Thymus (tissue), 11 donors: ENCODE measurements around the gene SLC6A16. TPM values are rescaled to one million over a fixed set of nuclear protein-coding genes. Genes with fewer than 3 reads are reported as not detected.

Source experiments
- DNase-seq, 9 donors: peaks; one replicate each; pipeline ENCODE4 v3.0.0-alpha.2; 2013; ENCODE audit warnings: low spot score in 9 of 9, low read depth in 6 of 9, missing footprints in 1 of 9
- H3K27ac ChIP-seq, 2 donors: one replicate each; pipeline ENCODE4 v1.5.1; 2013; ENCODE audit warnings: control low read depth in 1 of 2, low read depth in 1 of 2, low read length in 1 of 2, mild to moderate bottlenecking in 1 of 2, moderate library complexity in 1 of 2
- H3K27me3 ChIP-seq, 2 donors: one replicate each; pipeline ENCODE4 v1.5.1; 2013; ENCODE audit warnings: low read length in 1 of 2; ENCODE audit not compliant: control insufficient read depth in 2 of 2, insufficient read depth in 1 of 2
- H3K36me3 ChIP-seq, 2 donors: one replicate each; pipeline ENCODE4 v1.5.1; 2013; ENCODE audit warnings: low read length in 1 of 2, mild to moderate bottlenecking in 1 of 2, moderate library complexity in 1 of 2; ENCODE audit not compliant: control insufficient read depth in 2 of 2, insufficient read depth in 2 of 2
- H3K4me1 ChIP-seq, 2 donors: one replicate each; pipeline ENCODE4 v1.5.1; 2013; ENCODE audit warnings: low read length in 2 of 2; ENCODE audit not compliant: control insufficient read depth in 2 of 2, insufficient read depth in 2 of 2
- H3K4me3 ChIP-seq, 2 donors: one replicate each; pipeline ENCODE4 v1.5.1; 2013; ENCODE audit warnings: low read length in 2 of 2, control low read depth in 1 of 2, mild to moderate bottlenecking in 1 of 2
- H3K9me3 ChIP-seq, 2 donors: one replicate each; pipeline ENCODE4 v1.5.1; 2013; ENCODE audit warnings: low read length in 1 of 2, mild to moderate bottlenecking in 1 of 2; ENCODE audit not compliant: control insufficient read depth in 2 of 2, insufficient read depth in 1 of 2
- WGBS: extraction: QIAGEN DNeasy Blood & Tissue Kit; methylation state at CpG from one replicate; pipeline ENCODE4 v1.1.7; 2013; 5-methylcytosine and 5-hydroxymethylcytosine counted together
- polyA plus RNA-seq: library from polyadenylated mRNA; stranded (reverse); fragments of 200-250 nt; gene quantifications from one replicate; pipeline ENCODE4 v1.2.3, GENCODE V29; 2013
- total RNA-seq: library from RNA; stranded (reverse); fragments of 120-200 nt; gene quantifications from one replicate; pipeline ENCODE4 v1.2.4, GENCODE V29; 2013
- donor health status: healthy.

SLC6A16 gene
- total and polyA plus RNA-seq, 2 donors = 0.76 to 2.5 TPM

GRCh38 chr19:49338691-49339300 lies 13.8 kb upstream of the SLC6A16 start:
- Histone ChIP-seq H3K36me3 (peaks cover 22 to 34% of the 10 kb centered on the region in 2 donors), H3K4me3 (no peak overlapping the region), H3K4me1 (peaks cover 16 to 32% of the 10 kb centered on the region in 2 donors), H3K9me3 (no peaks in the 10 kb centered on the region), H3K27ac (no peak overlapping the region), H3K27me3 (no peaks in the 10 kb centered on the region)
- no peak for DNase-seq
- 93% methylated on average over 30 of the region's 30 CpGs for WGBS

DNA sequence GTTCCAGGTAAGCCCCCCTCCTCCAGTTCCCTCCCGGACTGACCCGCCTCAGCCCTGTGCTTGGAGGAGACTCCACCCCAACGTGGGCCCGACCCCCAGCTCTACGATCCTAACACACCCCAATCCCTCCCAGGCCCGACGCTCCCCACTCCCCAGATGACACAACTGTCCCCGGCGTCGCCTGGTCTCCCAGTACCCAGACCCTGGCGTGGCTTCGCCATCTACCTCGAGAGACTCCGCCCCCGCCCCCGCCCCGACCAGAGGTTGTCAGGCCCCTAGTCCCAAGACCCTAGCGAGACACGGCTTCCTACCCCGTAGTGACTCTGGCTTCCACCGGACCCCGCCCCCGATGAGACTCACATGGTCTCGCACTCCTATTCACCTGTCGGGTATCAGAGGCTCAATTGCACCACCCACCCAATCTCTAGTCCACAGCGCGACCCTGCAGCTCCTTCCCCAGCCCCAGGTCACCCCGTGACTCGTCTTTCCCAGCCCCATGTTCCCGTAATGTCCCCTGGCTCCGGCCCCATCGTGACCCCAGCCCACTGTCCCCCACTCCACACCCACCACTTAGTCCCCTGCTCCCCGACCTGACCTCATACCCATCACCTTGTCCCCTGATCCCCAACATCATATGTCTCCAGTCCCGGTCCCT lies 13.2 kb upstream of the SLC6A16 start:
- no peaks in the 10 kb centered on the region for H3K9me3 ChIP-seq
- DNase-seq = no peak
- 94% methylated on average over 34 of the region's 34 CpGs for WGBS
- H3K4me3 ChIP-seq = no peak overlapping the region
- H3K4me1 ChIP-seq = peaks cover 22 to 38% of the 10 kb centered on the region in 2 donors
- H3K27me3 ChIP-seq = no peaks in the 10 kb centered on the region
- H3K36me3 ChIP-seq = peaks cover 22 to 34% of the 10 kb centered on the region in 2 donors
- H3K27ac ChIP-seq = no peak overlapping the region

- H3K27me3 ChIP-seq = no peaks in the 10 kb centered on the region
- H3K36me3 ChIP-seq = peaks cover 22 to 34% of the 10 kb centered on the region in 2 donors
- no peak for DNase-seq
- no peak overlapping the region for H3K27ac ChIP-seq
- no peaks in the 10 kb centered on the region for H3K9me3 ChIP-seq
- peaks cover 22 to 46% of the 10 kb centered on the region in 2 donors for H3K4me1 ChIP-seq
- no peak overlapping the region for H3K4me3 ChIP-seq
- WGBS = 94% methylated on average over 19 of the region's 19 CpGs
Measured at GRCh38 chr19:49337267-49338022, 12.5 kb upstream of the SLC6A16 start.

DNA sequence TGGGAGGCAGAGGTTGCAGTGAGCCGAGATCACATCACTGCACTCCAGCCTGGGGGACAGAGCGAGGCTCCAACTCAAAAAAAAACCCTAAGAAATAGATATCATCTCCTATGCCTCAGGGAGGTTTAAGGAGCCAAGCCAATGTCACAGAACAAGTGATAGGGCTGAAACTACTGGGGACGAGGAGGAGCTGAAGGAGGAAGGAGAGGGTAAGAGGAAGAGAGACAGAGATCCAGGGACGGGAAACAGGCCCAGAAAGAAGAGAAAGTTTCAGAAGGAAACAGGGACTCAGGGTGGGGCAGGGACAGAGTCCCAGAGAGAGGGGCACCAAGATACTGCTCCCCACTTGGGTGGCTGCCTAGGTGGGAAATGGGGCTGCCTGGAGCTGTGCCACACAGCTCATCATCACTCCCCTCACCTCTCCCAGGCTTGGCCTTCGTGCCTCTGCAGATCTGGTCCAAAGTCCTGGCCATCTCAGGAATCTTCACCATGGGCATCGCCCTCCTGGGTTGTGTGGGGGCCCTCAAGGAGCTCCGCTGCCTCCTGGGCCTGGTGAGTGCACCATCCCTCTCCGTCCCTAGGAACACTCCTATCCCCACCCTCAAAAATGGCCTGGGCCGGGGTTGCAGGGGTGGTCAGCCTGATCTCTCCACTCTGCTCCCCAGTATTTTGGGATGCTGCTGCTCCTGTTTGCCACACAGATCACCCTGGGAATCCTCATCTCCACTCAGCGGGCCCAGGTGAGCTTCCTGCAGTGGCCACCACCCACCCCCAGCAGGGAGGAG lies 11.7 kb upstream of the SLC6A16 start:
- H3K36me3 ChIP-seq = peaks cover 22 to 34% of the 10 kb centered on the region in 2 donors
- H3K4me1 ChIP-seq = peaks cover 22 to 53% of the 10 kb centered on the region in 2 donors

GRCh38 chr19:49335784-49336481 lies 10.9 kb upstream of the SLC6A16 start:
- DNase-seq = no peak
- H3K4me1 ChIP-seq = peaks cover 22 to 57% of the 10 kb centered on the region in 2 donors
- H3K27ac ChIP-seq = peak overlapping the region; percentile 88 to 94
- H3K36me3 ChIP-seq = peaks cover 22 to 34% of the 10 kb centered on the region in 2 donors
- peak overlapping the region; percentile 56 to 81 for H3K4me3 ChIP-seq
- 58% methylated on average over 14 of the region's 14 CpGs for WGBS
- no peaks in the 10 kb centered on the region for H3K27me3 ChIP-seq
- H3K9me3 ChIP-seq = no peaks in the 10 kb centered on the region

More for the DNA sequence above, 11.7 kb upstream of the SLC6A16 start:
- Histone ChIP-seq H3K27me3 (no peaks in the 10 kb centered on the region), H3K4me3 (no peak overlapping the region), H3K9me3 (no peaks in the 10 kb centered on the region), H3K27ac (no peak overlapping the region)
- WGBS = 96% methylated on average over 10 of the region's 10 CpGs
- DNase-seq = no peak

GRCh38 chr19:49335071-49335783 lies 10.2 kb upstream of the SLC6A16 start, which contains the start of gene CD37:
Gene CD37 (plus strand): TSS chr19:49335406. CDS start chr19:49335541, 135 bp downstream.
- H3K36me3 ChIP-seq = peaks cover 22 to 31% of the 10 kb centered on the region in 2 donors
- no peaks in the 10 kb centered on the region for H3K27me3 ChIP-seq
- peaks cover 22 to 57% of the 10 kb centered on the region in 2 donors for H3K4me1 ChIP-seq
- WGBS = 6% methylated on average over 13 of the region's 13 CpGs
- peak within 1 kb of the TSS; percentile 56 to 81 for H3K4me3 ChIP-seq
- H3K9me3 ChIP-seq = no peaks in the 10 kb centered on the region
- H3K27ac ChIP-seq = peak within 1 kb of the TSS; percentile 88 to 94
- peak in 7 of 9 donors; percentile 40 to 82 (median 47) for DNase-seq

GRCh38 chr19:49333811-49334288 lies 8.9 kb upstream of the SLC6A16 start:
- peak; percentile 37 to 88 (median 61) for DNase-seq
- WGBS = 9% methylated on average over 8 of the region's 8 CpGs
- Histone ChIP-seq H3K4me1 (peaks cover 22 to 52% of the 10 kb centered on the region in 2 donors), H3K36me3 (peaks cover 15 to 18% of the 10 kb centered on the region in 2 donors), H3K4me3 (peak overlapping the region; percentile 2 to 23), H3K27ac (peak overlapping the region; percentile 81 to 94), H3K9me3 (no peaks in the 10 kb centered on the region), H3K27me3 (no peaks in the 10 kb centered on the region)

- WGBS = 53% methylated on average over 3 of the region's 3 CpGs
- Histone ChIP-seq H3K36me3 (peaks cover 11 to 14% of the 10 kb centered on the region in 2 donors), H3K4me1 (peaks cover 22 to 52% of the 10 kb centered on the region in 2 donors), H3K4me3 (no peak overlapping the region), H3K27me3 (no peaks in the 10 kb centered on the region), H3K9me3 (no peaks in the 10 kb centered on the region), H3K27ac (peak overlapping the region; percentile 81 to 94)
- DNase-seq = no peak
Measured at GRCh38 chr19:49333418-49333805, 8.4 kb upstream of the SLC6A16 start.
